Vagina (tissue), 2 donors: ENCODE data around the gene MAEL. TPM values are rescaled to one million over a fixed set of nuclear protein-coding genes. Genes with fewer than 3 reads are reported as not detected.

Experiments used
- DNase-seq, 2 donors: peaks; one replicate each; pipeline ENCODE4 v3.0.0-alpha.2; 2017; ENCODE audit errors: extremely low spot score in 2 of 2
- H3K27ac ChIP-seq: fragments of 200-600 bp; sonication (generic); one replicate; pipeline ENCODE4 v1.5.1; 2019
- H3K27me3 ChIP-seq: fragments of 200-600 bp; sonication (generic); one replicate; pipeline ENCODE4 v1.5.1; 2019
- H3K36me3 ChIP-seq, 2 donors: fragments of 200-600 bp; sonication (generic); one replicate each; pipeline ENCODE4 v1.5.1; 2017 to 2019
- H3K4me1 ChIP-seq: fragments of 200-600 bp; sonication (generic); one replicate; pipeline ENCODE4 v1.5.1; 2019
- H3K4me3 ChIP-seq, 2 donors: fragments of 200-600 bp; sonication (generic); 1 replicate in 1 of 2; 2 replicates in 1 of 2; pipeline ENCODE4 v1.5.1; 2016 to 2019
- H3K9me3 ChIP-seq: fragments of 200-600 bp; sonication (generic); one replicate; pipeline ENCODE4 v1.5.1; 2019
- CTCF ChIP-seq, 3 experiments: fragments of 450-650 bp in 2 of 3; fragments of 200-600 bp in 1 of 3; sonication (generic) in 1 of 3; IDR thresholded peaks; one replicate each; pipeline ENCODE4 v1.5.1; 2017 to 2019; ENCODE audit warnings: antibody characterized with exemption in 3 of 3, mild to moderate bottlenecking in 2 of 3, moderate library complexity in 2 of 3
- POLR2A ChIP-seq, 2 donors: fragments of 450-650 bp; IDR thresholded peaks; one replicate each; pipeline ENCODE4 v1.6.1; 2017; ENCODE audit warnings: antibody characterized with exemption in 2 of 2, mild to moderate bottlenecking in 2 of 2, moderate library complexity in 2 of 2
- POLR2AphosphoS5 ChIP-seq, 2 donors: sonication (generic); formaldehyde crosslinking; IDR thresholded peaks; one replicate each; pipeline ENCODE4 v1.9.0; 2017; ENCODE audit warnings: antibody characterized with exemption in 2 of 2, mild to moderate bottlenecking in 2 of 2, low read depth in 1 of 2; ENCODE audit not compliant: insufficient read depth in 1 of 2
- intact Hi-C: fragments of 100-400 bp; cut with DNase I; formaldehyde crosslinking; loops from one replicate; pipeline ENCODE4 v1.15.1; 2023
- total RNA-seq: library from RNA; depleted of rRNA; stranded (reverse); fragments of >200 nt; gene quantifications from one replicate; pipeline ENCODE4 v1.2.3, GENCODE V29; 2016

The MAEL gene
- total RNA-seq, 1 donor from 2014 or later = not detected

DNA sequence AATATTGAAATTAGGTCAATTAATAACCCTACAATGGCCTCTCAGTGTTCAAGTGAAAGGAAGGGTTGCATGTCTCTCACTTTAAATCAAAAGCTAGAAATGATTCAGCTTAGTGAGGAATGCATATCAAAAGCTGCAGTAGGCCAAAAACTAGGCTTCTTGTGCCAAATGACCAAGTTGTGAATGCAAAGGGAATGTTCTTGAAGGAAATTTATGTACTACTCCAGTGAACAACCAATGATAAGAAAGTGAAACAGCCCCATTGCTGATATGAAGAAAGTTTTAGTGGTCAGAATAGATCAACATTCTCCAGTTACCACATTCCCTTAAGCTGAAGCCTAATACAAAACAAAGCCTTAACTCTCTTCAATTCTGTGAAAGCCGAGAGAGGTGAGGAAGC lies 10.0 kb downstream of the MAEL start:
- Histone ChIP-seq H3K36me3 (no peaks in the 10 kb centered on the region), H3K9me3 (no peaks in the 10 kb centered on the region), H3K4me1 (no peaks in the 10 kb centered on the region), H3K4me3 (no peak overlapping the region), H3K27me3 (no peaks in the 10 kb centered on the region), H3K27ac (no peak overlapping the region)
- TF ChIP-seq POLR2AphosphoS5 (IDR thresholded peaks at IDR 0.05; ENCODE audit: insufficient read depth in 1 of 2, low read depth in 1 of 2) = no peak
- no peak for TF ChIP-seq POLR2A (IDR thresholded peaks at IDR 0.05)
- no peak for TF ChIP-seq CTCF (IDR thresholded peaks at IDR 0.05)
- intact Hi-C loops = no loop called here
- DNase-seq = no peak

DNA sequence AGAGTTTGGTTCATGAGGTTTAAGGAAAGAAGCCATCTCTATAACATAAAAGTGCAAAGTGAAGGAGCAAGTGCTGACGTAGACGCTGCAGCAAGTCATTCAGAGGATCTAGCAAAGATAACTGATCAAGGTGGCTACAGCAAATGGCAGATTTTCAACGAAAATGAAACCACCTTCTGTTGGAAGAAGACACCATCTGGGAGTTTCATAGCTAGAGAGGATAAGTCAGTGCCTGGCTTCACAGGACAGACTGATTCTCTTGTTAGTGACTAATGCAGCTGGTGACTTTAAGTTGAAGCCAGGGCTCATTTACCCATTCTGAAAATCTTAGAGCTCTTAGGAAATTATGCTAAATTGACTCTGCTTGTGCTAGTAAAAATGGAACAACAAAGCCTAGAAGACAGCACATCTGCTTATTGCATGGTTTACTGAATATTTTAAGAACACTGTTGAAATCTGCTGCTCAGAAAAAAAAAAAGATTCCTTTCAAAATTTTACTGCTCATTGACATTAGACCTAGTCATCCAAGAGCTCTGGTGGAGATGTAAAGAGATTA lies 10.5 kb downstream of the MAEL start:
- H3K4me3 ChIP-seq = no peak overlapping the region
- H3K9me3 ChIP-seq = no peaks in the 10 kb centered on the region
- no peaks in the 10 kb centered on the region for H3K36me3 ChIP-seq
- intact Hi-C loops = no loop called here
- no peaks in the 10 kb centered on the region for H3K4me1 ChIP-seq
- no peak for DNase-seq
- no peaks in the 10 kb centered on the region for H3K27me3 ChIP-seq
- TF ChIP-seq POLR2AphosphoS5 (IDR thresholded peaks at IDR 0.05; ENCODE audit: insufficient read depth in 1 of 2, low read depth in 1 of 2) (no peak), POLR2A (IDR thresholded peaks at IDR 0.05) (no peak), CTCF (IDR thresholded peaks at IDR 0.05) (no peak)
- no peak overlapping the region for H3K27ac ChIP-seq

DNA sequence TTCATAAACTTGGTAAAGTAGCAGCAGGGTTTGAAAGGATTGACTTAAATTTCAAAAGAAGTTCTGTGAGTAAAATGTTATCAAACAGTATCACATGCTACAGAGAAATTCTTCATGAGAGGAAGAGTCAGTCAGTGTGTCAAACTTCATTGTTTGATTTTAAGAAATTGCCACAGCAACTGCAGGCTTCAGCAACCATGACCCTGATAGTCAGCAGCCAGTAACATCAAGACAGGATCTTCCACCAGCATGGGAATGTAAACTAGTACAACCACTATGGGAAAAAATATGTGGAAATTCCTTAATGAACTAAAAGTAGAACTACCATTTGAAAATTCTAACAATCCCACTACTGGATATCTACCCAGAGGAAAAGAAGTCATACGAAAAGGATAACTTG lies 11.5 kb downstream of the MAEL start:
- H3K27ac ChIP-seq = no peak overlapping the region
- no peak for DNase-seq
- intact Hi-C loops = no loop called here
- no peak overlapping the region for H3K4me3 ChIP-seq
- H3K9me3 ChIP-seq = no peaks in the 10 kb centered on the region
- no peaks in the 10 kb centered on the region for H3K36me3 ChIP-seq
- no peak for TF ChIP-seq CTCF (IDR thresholded peaks at IDR 0.05)
- TF ChIP-seq POLR2A (IDR thresholded peaks at IDR 0.05) = no peak
- TF ChIP-seq POLR2AphosphoS5 (IDR thresholded peaks at IDR 0.05; ENCODE audit: insufficient read depth in 1 of 2, low read depth in 1 of 2) = no peak
- H3K27me3 ChIP-seq = no peaks in the 10 kb centered on the region
- no peaks in the 10 kb centered on the region for H3K4me1 ChIP-seq

DNA sequence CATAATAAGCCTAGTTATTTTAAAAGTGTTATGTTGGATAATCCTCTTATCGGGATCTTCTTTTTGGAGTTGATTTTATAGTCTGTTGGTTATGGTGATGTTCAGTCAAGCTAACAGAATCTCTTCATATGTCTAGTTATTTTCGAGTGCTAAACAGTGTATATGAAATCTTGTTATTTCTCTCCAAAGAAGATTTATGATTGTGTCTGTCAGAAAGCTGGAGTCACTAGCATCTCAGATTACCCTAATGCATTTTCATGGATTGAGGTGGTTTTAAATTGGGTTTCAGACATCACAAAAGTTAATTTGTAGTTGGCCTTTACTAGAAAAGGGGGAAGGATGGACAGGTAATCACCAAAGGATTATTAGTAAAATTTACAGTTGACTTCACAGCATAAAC lies 13.3 kb downstream of the MAEL start:
- no peak for TF ChIP-seq CTCF (IDR thresholded peaks at IDR 0.05)
- no peak for TF ChIP-seq POLR2AphosphoS5 (IDR thresholded peaks at IDR 0.05; ENCODE audit: insufficient read depth in 1 of 2, low read depth in 1 of 2)
- no peak for TF ChIP-seq POLR2A (IDR thresholded peaks at IDR 0.05)
- H3K4me1 ChIP-seq = no peaks in the 10 kb centered on the region

GRCh38 chr1:167003711-167004110 lies 14.6 kb downstream of the MAEL start:
- H3K4me3 ChIP-seq = no peak overlapping the region
- H3K4me1 ChIP-seq = no peaks in the 10 kb centered on the region
- intact Hi-C loops = no loop called here
- DNase-seq = no peak
- TF ChIP-seq POLR2AphosphoS5 (IDR thresholded peaks at IDR 0.05; ENCODE audit: insufficient read depth in 1 of 2, low read depth in 1 of 2) (no peak), CTCF (IDR thresholded peaks at IDR 0.05) (no peak), POLR2A (IDR thresholded peaks at IDR 0.05) (no peak)
- no peaks in the 10 kb centered on the region for H3K27me3 ChIP-seq
- no peak overlapping the region for H3K27ac ChIP-seq
- H3K36me3 ChIP-seq = no peaks in the 10 kb centered on the region
- no peaks in the 10 kb centered on the region for H3K9me3 ChIP-seq

More for the DNA sequence above, 13.3 kb downstream of the MAEL start:
- H3K27me3 ChIP-seq = no peaks in the 10 kb centered on the region
- intact Hi-C loops = no loop called here
- H3K27ac ChIP-seq = no peak overlapping the region
- no peaks in the 10 kb centered on the region for H3K9me3 ChIP-seq
- no peak for DNase-seq
- no peaks in the 10 kb centered on the region for H3K36me3 ChIP-seq
- H3K4me3 ChIP-seq = no peak overlapping the region
